SHP77 treated with DMSO at 0.1 percent for 48 hours (cell line): ENCODE measurements around the gene NACC2.

Experiments
- DNase-seq: peaks from one replicate; lab custom pipeline; 2025; lab: John Stamatoyannopoulos, UW

NACC2 gene

DNA sequence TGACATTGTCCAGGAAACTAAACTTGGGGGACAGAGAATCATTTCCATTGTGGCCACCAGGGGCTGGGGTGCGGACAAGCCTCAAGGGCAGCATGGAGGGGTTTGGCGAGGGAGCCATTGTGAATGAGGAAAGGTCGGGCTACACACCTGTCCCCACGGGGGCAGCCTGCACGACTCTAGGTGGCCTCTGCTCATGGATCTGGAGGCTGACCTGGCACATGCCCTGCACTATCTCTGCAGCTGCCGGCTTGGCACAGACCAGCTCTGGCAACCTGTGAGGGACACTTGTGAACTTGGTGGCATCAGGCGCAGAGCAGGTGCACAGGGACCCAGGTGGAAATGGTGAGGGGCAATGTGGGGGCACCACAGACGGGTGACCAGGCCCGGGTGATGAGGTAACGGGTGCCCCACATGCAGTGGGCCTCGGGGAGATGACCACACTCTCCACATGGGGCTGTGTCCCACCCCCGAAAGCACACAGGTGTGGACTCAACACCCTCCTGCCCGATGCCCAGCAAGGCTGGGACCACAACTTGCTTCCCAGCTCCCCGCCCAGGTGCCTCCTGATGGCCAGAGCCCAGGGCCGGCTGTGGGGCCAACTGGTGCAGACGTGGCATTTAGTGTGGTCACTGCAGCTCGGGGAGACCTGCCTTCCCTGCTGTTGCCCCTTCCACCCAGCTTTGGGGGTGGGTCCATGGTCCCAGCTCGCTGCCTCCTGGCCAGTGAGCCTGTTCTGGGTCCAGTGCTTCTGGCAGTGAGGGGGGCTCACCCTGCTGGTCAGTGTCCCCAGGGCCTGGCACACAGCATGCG lies 73.0 kb downstream of the NACC2 start:
- no peak for DNase-seq

DNA sequence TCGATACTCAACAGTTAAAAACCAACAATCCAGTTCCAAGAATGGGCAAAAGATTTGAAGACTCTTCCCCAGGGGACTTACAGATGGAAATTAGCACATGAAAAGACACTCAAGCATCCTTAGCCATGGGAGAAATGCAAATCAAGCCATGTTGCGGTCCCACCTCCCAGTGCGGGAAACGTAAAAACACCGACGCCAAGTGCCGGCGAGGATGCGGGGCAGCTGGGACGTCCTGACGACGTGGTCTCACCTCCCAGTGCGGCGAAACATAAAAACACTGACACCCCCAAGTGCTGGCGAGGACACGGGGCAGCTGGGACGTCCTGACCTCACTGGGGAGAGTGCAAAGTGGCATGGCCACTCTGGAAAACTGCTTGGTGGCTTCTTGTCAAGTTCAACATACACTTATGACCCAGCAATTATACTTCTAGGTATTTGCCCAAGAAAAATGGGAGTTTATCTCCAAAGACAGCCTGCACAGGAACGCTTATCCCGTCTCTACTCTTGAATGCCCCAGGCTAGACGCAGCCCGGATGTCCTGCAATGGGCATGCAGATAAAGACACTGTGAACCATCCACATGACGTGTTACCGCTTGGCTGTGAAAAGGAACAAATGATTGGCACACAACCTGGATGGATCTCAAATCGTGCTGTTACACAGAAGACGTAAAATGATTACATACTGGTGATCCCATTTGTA lies 73.8 kb downstream of the NACC2 start:
- DNase-seq: no peak

GRCh38 chr9:136020671-136021070 lies 74.4 kb downstream of the NACC2 start:
- no peak for DNase-seq

GRCh38 chr9:136020206-136020605 lies 74.9 kb downstream of the NACC2 start:
- DNase-seq: no peak

DNA sequence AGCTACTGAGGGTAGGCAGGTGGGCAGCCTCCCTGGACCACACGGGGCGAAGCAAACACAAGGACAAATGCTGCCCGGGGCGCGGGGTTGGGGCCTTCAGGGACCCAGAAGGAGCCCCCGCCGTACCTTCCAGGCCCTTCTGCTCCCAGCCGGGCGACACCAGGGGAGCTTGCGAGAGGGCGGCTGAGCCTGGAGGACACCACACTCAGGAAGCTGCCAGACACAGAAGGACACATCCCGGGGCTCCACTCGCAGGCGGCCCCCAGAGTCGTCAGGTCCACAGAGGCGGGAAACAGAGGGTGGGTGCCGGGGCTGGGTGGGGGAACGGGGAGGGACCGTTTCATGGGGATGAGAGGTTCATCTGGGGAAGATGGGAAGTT lies 75.4 kb downstream of the NACC2 start:
- DNase-seq: no peak

DNA sequence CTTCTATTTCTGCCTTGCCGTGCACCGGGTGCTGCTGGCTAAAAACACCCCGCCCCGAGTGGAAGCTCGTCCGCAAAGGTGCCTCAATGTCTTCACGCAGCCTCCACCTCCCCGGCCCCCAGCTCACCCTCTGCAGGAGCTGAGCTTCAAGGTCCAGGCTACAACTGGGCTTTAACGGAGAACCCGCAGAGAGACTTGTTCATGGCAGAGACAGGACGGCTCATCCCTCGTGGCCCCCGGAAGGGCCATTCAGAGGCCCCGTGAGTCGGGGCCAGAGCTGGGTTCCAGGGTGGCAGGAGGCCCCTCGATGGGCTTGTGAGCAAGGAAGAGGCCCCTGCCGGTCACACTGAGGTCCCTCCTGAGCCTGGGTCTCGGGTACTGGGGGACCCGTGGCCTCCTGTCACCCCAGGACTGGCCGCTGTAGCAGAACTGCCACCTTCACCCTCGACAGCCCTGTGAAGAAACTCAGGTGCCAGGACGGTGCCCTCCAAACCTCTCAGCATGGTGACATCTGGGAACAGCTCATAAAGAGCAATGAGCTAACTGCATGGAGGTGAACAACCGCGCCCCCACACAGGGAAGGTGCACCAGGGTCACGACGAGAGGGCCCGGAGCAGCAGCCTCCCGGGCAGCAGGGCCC lies 75.9 kb downstream of the NACC2 start:
- DNase-seq: no peak

- no peak for DNase-seq
Observed at GRCh38 chr9:136018257-136019031, 76.6 kb downstream of the NACC2 start.

GRCh38 chr9:136017289-136018190 lies 77.5 kb downstream of the NACC2 start:
- DNase-seq: no peak

- no peak for DNase-seq
Observed at GRCh38 chr9:136016572-136017288, 78.4 kb downstream of the NACC2 start.

GRCh38 chr9:136015656-136016571 lies 79.2 kb downstream of the NACC2 start:
- no peak for DNase-seq

GRCh38 chr9:136014924-136015633 lies 80.0 kb downstream of the NACC2 start:
- DNase-seq: no peak

- DNase-seq: no peak
Observed at GRCh38 chr9:136014147-136014923, 80.8 kb downstream of the NACC2 start.

GRCh38 chr9:136013524-136014034 lies 81.5 kb downstream of the NACC2 start:
- DNase-seq: no peak

- DNase-seq: no peak
Observed at GRCh38 chr9:136013116-136013515, 82.0 kb downstream of the NACC2 start.

- no peak for DNase-seq
Observed at GRCh38 chr9:136012651-136013050, 82.4 kb downstream of the NACC2 start.

DNA sequence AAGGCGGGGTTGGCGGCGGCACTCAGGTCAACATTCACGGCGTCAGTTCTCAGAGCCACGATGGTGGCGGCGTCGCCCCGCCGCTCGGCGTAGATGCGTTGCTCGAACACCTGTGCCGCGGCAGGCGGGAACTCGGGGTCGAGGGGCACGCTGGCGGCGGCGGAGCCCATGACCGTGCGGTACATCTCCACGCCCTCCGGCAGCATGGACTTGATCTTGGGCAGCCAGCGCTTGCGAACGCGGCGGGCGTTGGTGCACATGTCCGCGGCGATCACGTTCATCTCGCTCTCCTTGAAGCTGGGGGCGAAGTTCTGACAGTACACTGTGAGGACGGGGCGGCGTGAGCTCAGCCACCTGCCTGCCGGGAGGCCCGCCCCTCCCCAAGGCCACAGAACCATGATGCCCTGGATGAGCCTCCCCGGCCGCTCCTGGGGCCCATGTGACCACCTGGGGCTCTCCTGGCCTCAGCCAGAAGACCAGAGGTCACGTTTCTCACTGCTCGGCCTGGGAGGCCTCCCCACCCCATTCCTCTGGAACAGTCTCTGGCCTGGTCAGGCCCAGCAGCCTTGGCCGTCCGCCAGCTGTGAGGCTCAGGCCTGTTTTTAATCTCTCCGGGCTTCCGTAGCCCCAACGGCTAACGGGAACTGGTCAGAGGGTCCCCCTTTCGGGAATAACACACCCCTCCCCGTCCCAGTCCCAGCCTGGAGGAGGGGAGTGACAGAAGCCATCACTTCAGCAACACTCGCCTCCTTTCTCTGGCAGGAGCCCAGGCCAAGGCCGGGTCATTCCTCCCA lies 83.2 kb downstream of the NACC2 start:
- DNase-seq: no peak

- no peak for DNase-seq
Observed at GRCh38 chr9:136011376-136011702, 83.8 kb downstream of the NACC2 start.
